Gastroesophageal sphincter (tissue), 4 donors: Measurements from ENCODE around the gene SNX3. TPM values are rescaled to one million over a fixed set of nuclear protein-coding genes. Genes with fewer than 3 reads are reported as not detected.

ENCODE experiments used
- ATAC-seq: fragments of 150-250 bp; one replicate; pipeline ENCODE4 v1.9.1; 2016; ENCODE audit warnings: mild to moderate bottlenecking, moderate library complexity
- H3K27ac ChIP-seq, 4 donors: fragments of 200-600 bp; sonication (generic) in 3 of 4; 1 replicate in 3 of 4; 2 replicates in 1 of 4; pipeline ENCODE4 v1.5.1; 2016 to 2019
- H3K27me3 ChIP-seq: fragments of 200-600 bp; sonication (generic); one replicate; pipeline ENCODE4 v1.5.1; 2019
- H3K36me3 ChIP-seq, 2 donors: fragments of 200-600 bp; sonication (generic); one replicate each; pipeline ENCODE4 v1.5.1; 2019; ENCODE audit warnings: control low read depth in 1 of 2
- H3K4me1 ChIP-seq, 3 donors: fragments of 200-600 bp; sonication (generic); 1 replicate in 2 of 3; 2 replicates in 1 of 3; pipeline ENCODE4 v1.5.1; 2016 to 2019; ENCODE audit warnings: control low read depth in 2 of 3
- H3K4me3 ChIP-seq, 2 donors: fragments of 200-600 bp; sonication (generic); one replicate each; pipeline ENCODE4 v1.5.1; 2019; ENCODE audit warnings: mild to moderate bottlenecking in 1 of 2, moderate library complexity in 1 of 2
- H3K9me3 ChIP-seq, 3 donors: fragments of 200-600 bp; sonication (generic); one replicate each; pipeline ENCODE4 v1.5.1; 2017 to 2019; ENCODE audit warnings: control low read depth in 2 of 3
- EP300 ChIP-seq: sonication (generic); formaldehyde crosslinking; IDR thresholded peaks from one replicate; pipeline ENCODE4 v1.6.1; 2017; ENCODE audit warnings: antibody characterized with exemption, mild to moderate bottlenecking
- POLR2A ChIP-seq, 2 donors: fragments of 450-650 bp; IDR thresholded peaks; one replicate each; pipeline ENCODE4 v1.6.1; 2017; ENCODE audit warnings: antibody characterized with exemption in 2 of 2, mild to moderate bottlenecking in 2 of 2, moderate library complexity in 1 of 2
- POLR2AphosphoS5 ChIP-seq: sonication (generic); formaldehyde crosslinking; IDR thresholded peaks from one replicate; pipeline ENCODE4 v1.6.1; 2017; ENCODE audit warnings: antibody characterized with exemption
- WGBS, 2 donors: methylation state at CpG; one replicate each; pipeline ENCODE4 v1.1.5; 2018; ENCODE audit warnings: low coverage in 1 of 2; 5-methylcytosine and 5-hydroxymethylcytosine counted together
- total RNA-seq, 4 donors: library from RNA; depleted of rRNA; stranded (reverse); fragments of >200 nt; gene quantifications; one replicate each; pipeline ENCODE4 v1.1.0, GENCODE V29; 2016
- TF ChIP-seq, protein P1 (sequence below), 4 experiments: fragments of 200-600 bp in 2 of 4; fragments of 450-650 bp in 2 of 4; sonication (generic) in 1 of 4; IDR thresholded peaks; one replicate each; pipeline ENCODE4 v1.5.1; 2017 to 2019; ENCODE audit warnings: antibody characterized with exemption in 4 of 4, mild to moderate bottlenecking in 2 of 4, moderate library complexity in 2 of 4

Gene SNX3
- total RNA-seq, 4 donors from 2014 or later = 141 to 183 (median 160) TPM

DNA sequence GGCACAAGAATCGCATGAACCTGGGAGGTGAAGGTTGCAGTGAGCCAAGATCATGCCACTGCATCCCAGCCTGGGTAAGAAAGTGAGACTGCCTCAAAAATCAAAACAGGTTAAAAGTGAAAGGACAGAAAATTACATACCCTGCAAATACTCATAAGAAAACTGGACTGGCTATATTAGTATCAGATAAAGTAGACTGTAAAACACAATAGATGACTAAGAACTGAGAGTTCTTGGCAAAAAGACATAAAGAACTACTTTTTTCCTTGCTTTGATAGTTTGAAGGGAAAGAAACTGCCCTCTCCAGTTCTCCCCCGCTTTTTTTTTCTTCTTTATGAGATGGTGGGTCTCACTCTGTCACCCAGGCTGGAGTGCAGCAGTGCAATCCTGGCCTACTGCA lies 17.0 kb downstream of the SNX3 start:
- ATAC-seq = no peak
- no peaks in the 10 kb centered on the region for H3K27me3 ChIP-seq
- H3K4me3 ChIP-seq = no peak overlapping the region
- no peak overlapping the region for H3K27ac ChIP-seq
- peaks cover 0 to 4% (median 0%) of the 10 kb centered on the region in 3 donors for H3K4me1 ChIP-seq
- no peaks in the 10 kb centered on the region for H3K9me3 ChIP-seq
- 97 to 100% methylated on average over 1 to 2 of the region's 2 CpGs for WGBS, 2 donors
- TF ChIP-seq POLR2AphosphoS5 (no peak), POLR2A (IDR thresholded peaks at IDR 0.05) (no peak), EP300 (no peak)
- TF ChIP-seq, protein P1, sequence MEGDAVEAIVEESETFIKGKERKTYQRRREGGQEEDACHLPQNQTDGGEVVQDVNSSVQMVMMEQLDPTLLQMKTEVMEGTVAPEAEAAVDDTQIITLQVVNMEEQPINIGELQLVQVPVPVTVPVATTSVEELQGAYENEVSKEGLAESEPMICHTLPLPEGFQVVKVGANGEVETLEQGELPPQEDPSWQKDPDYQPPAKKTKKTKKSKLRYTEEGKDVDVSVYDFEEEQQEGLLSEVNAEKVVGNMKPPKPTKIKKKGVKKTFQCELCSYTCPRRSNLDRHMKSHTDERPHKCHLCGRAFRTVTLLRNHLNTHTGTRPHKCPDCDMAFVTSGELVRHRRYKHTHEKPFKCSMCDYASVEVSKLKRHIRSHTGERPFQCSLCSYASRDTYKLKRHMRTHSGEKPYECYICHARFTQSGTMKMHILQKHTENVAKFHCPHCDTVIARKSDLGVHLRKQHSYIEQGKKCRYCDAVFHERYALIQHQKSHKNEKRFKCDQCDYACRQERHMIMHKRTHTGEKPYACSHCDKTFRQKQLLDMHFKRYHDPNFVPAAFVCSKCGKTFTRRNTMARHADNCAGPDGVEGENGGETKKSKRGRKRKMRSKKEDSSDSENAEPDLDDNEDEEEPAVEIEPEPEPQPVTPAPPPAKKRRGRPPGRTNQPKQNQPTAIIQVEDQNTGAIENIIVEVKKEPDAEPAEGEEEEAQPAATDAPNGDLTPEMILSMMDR (IDR thresholded peaks at IDR 0.05) = no peak
- H3K36me3 ChIP-seq = peaks cover 0 to 19% of the 10 kb centered on the region in 2 donors

GRCh38 chr6:108242721-108243120 lies 18.1 kb downstream of the SNX3 start:
- Histone ChIP-seq H3K36me3 (peaks cover 0 to 26% of the 10 kb centered on the region in 2 donors), H3K9me3 (no peaks in the 10 kb centered on the region), H3K4me1 (no peaks in the 10 kb centered on the region), H3K27me3 (no peaks in the 10 kb centered on the region), H3K4me3 (no peak overlapping the region), H3K27ac (no peak overlapping the region)
- no peak for ATAC-seq
- TF ChIP-seq POLR2AphosphoS5 = no peak
- no peak for TF ChIP-seq EP300
- no peak for TF ChIP-seq POLR2A (IDR thresholded peaks at IDR 0.05)
- WGBS, 2 donors = 93 to 100% methylated on average over 1 to 2 of the region's 2 CpGs

- WGBS, 2 donors = 100% methylated on average over 2 of the region's 2 CpGs
- Histone ChIP-seq H3K36me3 (peaks cover 0 to 31% of the 10 kb centered on the region in 2 donors), H3K27me3 (no peaks in the 10 kb centered on the region), H3K27ac (no peak overlapping the region), H3K4me1 (no peaks in the 10 kb centered on the region), H3K4me3 (no peak overlapping the region), H3K9me3 (no peaks in the 10 kb centered on the region)
- no peak for TF ChIP-seq POLR2A (IDR thresholded peaks at IDR 0.05)
- TF ChIP-seq, protein P1 (IDR thresholded peaks at IDR 0.05) = no peak
- TF ChIP-seq EP300 = no peak
- TF ChIP-seq POLR2AphosphoS5 = no peak
- ATAC-seq = no peak
Observed at GRCh38 chr6:108242259-108242658, 18.6 kb downstream of the SNX3 start.

DNA sequence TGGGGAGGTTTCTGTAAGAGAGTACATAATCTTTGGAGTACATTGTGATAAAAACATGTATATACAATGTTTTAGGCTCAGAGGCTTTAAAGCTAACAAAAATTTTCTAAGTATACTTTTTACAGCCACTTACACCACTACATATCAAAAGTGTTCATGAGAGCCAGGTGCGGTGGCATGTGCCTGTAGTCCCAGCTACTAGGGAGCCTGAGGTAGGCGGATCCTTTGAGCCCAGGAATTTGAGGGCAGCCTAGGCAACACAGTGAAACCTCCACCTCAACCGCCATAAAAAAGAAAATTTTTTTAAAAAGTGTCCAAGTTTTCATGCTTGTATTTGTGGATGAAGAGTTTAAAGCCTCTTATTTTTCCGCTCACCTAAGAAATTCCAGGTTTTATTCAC lies 22.5 kb downstream of the SNX3 start:
- Histone ChIP-seq H3K9me3 (no peaks in the 10 kb centered on the region), H3K36me3 (peaks cover 0 to 28% of the 10 kb centered on the region in 2 donors), H3K27me3 (no peaks in the 10 kb centered on the region), H3K4me1 (no peaks in the 10 kb centered on the region), H3K27ac (no peak overlapping the region), H3K4me3 (no peak overlapping the region)
- TF ChIP-seq POLR2A (IDR thresholded peaks at IDR 0.05) = no peak
- TF ChIP-seq, protein P1 (IDR thresholded peaks at IDR 0.05) = no peak
- no peak for TF ChIP-seq EP300
- no peak for TF ChIP-seq POLR2AphosphoS5
- ATAC-seq = no peak
- 96 to 100% methylated on average over 4 of the region's 4 CpGs for WGBS, 2 donors

- Histone ChIP-seq H3K4me1 (peaks cover 0 to 6% (median 0%) of the 10 kb centered on the region in 3 donors), H3K27ac (no peak overlapping the region), H3K4me3 (no peak overlapping the region), H3K9me3 (no peaks in the 10 kb centered on the region), H3K36me3 (peaks cover 0 to 23% of the 10 kb centered on the region in 2 donors), H3K27me3 (no peaks in the 10 kb centered on the region)
- no peak for TF ChIP-seq POLR2AphosphoS5
- no peak for TF ChIP-seq EP300
- no peak for TF ChIP-seq POLR2A (IDR thresholded peaks at IDR 0.05)
- TF ChIP-seq, protein P1 (IDR thresholded peaks at IDR 0.05) = no peak
- ATAC-seq = no peak
- WGBS, 2 donors = 42 to 46% methylated on average over 2 of the region's 2 CpGs
Observed at GRCh38 chr6:108236791-108237190, 24.0 kb downstream of the SNX3 start.
